WTC11 (cell line): ENCODE data around the gene HMGB2.

Source experiments
- ATF6 ChIP-seq: sonication (generic); formaldehyde crosslinking; IDR thresholded peaks from 2 replicates; pipeline ENCODE4 v1.8.1; 2023; ENCODE audit warnings: mild to moderate bottlenecking, missing genetic modification reagents
- ESRRA ChIP-seq: sonication (generic); formaldehyde crosslinking; IDR thresholded peaks from 2 replicates; pipeline ENCODE4 v1.8.1; 2022; ENCODE audit warnings: mild to moderate bottlenecking, missing genetic modification reagents, borderline replicate concordance
- FOXJ3 ChIP-seq: sonication (generic); formaldehyde crosslinking; IDR thresholded peaks from 2 replicates; pipeline ENCODE4 v1.9.0; 2021; ENCODE audit warnings: missing genetic modification reagents, mild to moderate bottlenecking, borderline replicate concordance
- FOXP1 ChIP-seq: sonication (generic); formaldehyde crosslinking; IDR thresholded peaks from 2 replicates; pipeline ENCODE4 v1.8.0; 2022; ENCODE audit warnings: missing genetic modification reagents, mild to moderate bottlenecking, moderate library complexity, borderline replicate concordance
- GABPB1 ChIP-seq: sonication (generic); formaldehyde crosslinking; IDR thresholded peaks from 2 replicates; pipeline ENCODE4 v1.8.1; 2023; ENCODE audit warnings: mild to moderate bottlenecking, missing genetic modification reagents
- RELA ChIP-seq: sonication (generic); formaldehyde crosslinking; IDR thresholded peaks from 2 replicates; pipeline ENCODE4 v1.8.1; 2022; ENCODE audit warnings: missing genetic modification reagents, mild to moderate bottlenecking, borderline replicate concordance
- SOX15 ChIP-seq: fragments of 250-450 bp; sonication (Bioruptor Pico); IDR thresholded peaks from 2 replicates; pipeline ENCODE4 v1.9.0; 2021; ENCODE audit warnings: mild to moderate bottlenecking
- TCF7 ChIP-seq: sonication (generic); formaldehyde crosslinking; IDR thresholded peaks from 2 replicates; pipeline ENCODE4 v1.8.0; 2022; ENCODE audit warnings: mild to moderate bottlenecking, low read depth, missing genetic modification reagents, moderate library complexity
- TP53 ChIP-seq: sonication (generic); formaldehyde crosslinking; IDR thresholded peaks from 2 replicates; pipeline ENCODE4 v1.8.1; 2023; ENCODE audit warnings: mild to moderate bottlenecking, missing genetic modification reagents
- TF ChIP-seq, protein P1 (sequence below): fragments of 200-600 bp; IDR thresholded peaks from 2 replicates; pipeline ENCODE4 v1.8.0; 2022; ENCODE audit warnings: antibody characterized with exemption
- TF ChIP-seq, protein P2 (sequence below): sonication (generic); formaldehyde crosslinking; IDR thresholded peaks from 2 replicates; pipeline ENCODE4 v1.8.1; 2022; ENCODE audit warnings: low read depth, missing genetic modification reagents, borderline replicate concordance
- TF ChIP-seq, protein P3 (sequence below): sonication (generic); formaldehyde crosslinking; IDR thresholded peaks from 2 replicates; pipeline ENCODE4 v1.8.0; 2022; ENCODE audit warnings: mild to moderate bottlenecking, missing genetic modification reagents
- TF ChIP-seq, protein P4 (sequence below): sonication (generic); formaldehyde crosslinking; IDR thresholded peaks from 2 replicates; pipeline ENCODE4 v1.8.0; 2023; ENCODE audit warnings: missing genetic modification reagents
- TF ChIP-seq, protein P5 (sequence below): sonication (generic); formaldehyde crosslinking; conservative IDR thresholded peaks from 2 replicates; pipeline ENCODE4 v1.8.1; 2023; ENCODE audit warnings: mild to moderate bottlenecking, low read depth, missing genetic modification reagents, moderate library complexity

- TF ChIP-seq, protein P1, sequence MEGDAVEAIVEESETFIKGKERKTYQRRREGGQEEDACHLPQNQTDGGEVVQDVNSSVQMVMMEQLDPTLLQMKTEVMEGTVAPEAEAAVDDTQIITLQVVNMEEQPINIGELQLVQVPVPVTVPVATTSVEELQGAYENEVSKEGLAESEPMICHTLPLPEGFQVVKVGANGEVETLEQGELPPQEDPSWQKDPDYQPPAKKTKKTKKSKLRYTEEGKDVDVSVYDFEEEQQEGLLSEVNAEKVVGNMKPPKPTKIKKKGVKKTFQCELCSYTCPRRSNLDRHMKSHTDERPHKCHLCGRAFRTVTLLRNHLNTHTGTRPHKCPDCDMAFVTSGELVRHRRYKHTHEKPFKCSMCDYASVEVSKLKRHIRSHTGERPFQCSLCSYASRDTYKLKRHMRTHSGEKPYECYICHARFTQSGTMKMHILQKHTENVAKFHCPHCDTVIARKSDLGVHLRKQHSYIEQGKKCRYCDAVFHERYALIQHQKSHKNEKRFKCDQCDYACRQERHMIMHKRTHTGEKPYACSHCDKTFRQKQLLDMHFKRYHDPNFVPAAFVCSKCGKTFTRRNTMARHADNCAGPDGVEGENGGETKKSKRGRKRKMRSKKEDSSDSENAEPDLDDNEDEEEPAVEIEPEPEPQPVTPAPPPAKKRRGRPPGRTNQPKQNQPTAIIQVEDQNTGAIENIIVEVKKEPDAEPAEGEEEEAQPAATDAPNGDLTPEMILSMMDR = no peak
- TF ChIP-seq, protein P2, sequence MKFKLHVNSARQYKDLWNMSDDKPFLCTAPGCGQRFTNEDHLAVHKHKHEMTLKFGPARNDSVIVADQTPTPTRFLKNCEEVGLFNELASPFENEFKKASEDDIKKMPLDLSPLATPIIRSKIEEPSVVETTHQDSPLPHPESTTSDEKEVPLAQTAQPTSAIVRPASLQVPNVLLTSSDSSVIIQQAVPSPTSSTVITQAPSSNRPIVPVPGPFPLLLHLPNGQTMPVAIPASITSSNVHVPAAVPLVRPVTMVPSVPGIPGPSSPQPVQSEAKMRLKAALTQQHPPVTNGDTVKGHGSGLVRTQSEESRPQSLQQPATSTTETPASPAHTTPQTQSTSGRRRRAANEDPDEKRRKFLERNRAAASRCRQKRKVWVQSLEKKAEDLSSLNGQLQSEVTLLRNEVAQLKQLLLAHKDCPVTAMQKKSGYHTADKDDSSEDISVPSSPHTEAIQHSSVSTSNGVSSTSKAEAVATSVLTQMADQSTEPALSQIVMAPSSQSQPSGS = no peak
- TF ChIP-seq, protein P3, sequence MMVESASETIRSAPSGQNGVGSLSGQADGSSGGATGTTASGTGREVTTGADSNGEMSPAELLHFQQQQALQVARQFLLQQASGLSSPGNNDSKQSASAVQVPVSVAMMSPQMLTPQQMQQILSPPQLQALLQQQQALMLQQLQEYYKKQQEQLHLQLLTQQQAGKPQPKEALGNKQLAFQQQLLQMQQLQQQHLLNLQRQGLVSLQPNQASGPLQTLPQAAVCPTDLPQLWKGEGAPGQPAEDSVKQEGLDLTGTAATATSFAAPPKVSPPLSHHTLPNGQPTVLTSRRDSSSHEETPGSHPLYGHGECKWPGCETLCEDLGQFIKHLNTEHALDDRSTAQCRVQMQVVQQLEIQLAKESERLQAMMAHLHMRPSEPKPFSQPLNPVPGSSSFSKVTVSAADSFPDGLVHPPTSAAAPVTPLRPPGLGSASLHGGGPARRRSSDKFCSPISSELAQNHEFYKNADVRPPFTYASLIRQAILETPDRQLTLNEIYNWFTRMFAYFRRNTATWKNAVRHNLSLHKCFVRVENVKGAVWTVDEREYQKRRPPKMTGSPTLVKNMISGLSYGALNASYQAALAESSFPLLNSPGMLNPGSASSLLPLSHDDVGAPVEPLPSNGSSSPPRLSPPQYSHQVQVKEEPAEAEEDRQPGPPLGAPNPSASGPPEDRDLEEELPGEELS (CRISPR knock-in tag) = no peak
- no peak for TF ChIP-seq SOX15 (CRISPR knock-in tag)
- TF ChIP-seq FOXJ3 (CRISPR knock-in tag) = no peak
- TF ChIP-seq TP53 (CRISPR knock-in tag) = no peak
- no peak for TF ChIP-seq RELA
- TF ChIP-seq, protein P4, sequence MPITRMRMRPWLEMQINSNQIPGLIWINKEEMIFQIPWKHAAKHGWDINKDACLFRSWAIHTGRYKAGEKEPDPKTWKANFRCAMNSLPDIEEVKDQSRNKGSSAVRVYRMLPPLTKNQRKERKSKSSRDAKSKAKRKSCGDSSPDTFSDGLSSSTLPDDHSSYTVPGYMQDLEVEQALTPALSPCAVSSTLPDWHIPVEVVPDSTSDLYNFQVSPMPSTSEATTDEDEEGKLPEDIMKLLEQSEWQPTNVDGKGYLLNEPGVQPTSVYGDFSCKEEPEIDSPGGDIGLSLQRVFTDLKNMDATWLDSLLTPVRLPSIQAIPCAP (CRISPR knock-in tag) = no peak
- TF ChIP-seq, protein P5, sequence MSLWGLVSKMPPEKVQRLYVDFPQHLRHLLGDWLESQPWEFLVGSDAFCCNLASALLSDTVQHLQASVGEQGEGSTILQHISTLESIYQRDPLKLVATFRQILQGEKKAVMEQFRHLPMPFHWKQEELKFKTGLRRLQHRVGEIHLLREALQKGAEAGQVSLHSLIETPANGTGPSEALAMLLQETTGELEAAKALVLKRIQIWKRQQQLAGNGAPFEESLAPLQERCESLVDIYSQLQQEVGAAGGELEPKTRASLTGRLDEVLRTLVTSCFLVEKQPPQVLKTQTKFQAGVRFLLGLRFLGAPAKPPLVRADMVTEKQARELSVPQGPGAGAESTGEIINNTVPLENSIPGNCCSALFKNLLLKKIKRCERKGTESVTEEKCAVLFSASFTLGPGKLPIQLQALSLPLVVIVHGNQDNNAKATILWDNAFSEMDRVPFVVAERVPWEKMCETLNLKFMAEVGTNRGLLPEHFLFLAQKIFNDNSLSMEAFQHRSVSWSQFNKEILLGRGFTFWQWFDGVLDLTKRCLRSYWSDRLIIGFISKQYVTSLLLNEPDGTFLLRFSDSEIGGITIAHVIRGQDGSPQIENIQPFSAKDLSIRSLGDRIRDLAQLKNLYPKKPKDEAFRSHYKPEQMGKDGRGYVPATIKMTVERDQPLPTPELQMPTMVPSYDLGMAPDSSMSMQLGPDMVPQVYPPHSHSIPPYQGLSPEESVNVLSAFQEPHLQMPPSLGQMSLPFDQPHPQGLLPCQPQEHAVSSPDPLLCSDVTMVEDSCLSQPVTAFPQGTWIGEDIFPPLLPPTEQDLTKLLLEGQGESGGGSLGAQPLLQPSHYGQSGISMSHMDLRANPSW (CRISPR knock-in tag) = no peak
- no peak for TF ChIP-seq ATF6
- no peak for TF ChIP-seq ESRRA (CRISPR knock-in tag)
- no peak for TF ChIP-seq GABPB1 (CRISPR knock-in tag)
- no peak for TF ChIP-seq TCF7 (CRISPR knock-in tag)
- no peak for TF ChIP-seq FOXP1 (CRISPR knock-in tag)
Measured at GRCh38 chr4:173343832-173344397, 9.8 kb upstream of the HMGB2 start.
